Fibroblast of lung (primary cell): ENCODE results near the gene MBLAC1.

ENCODE experiments used
- EZH2 ChIP-seq: IDR thresholded peaks from 2 replicates; pipeline ENCODE4 v1.5.1; 2012; ENCODE audit warnings: low read length, control low read depth, mild to moderate bottlenecking; ENCODE audit errors: missing control alignments
- TF ChIP-seq, protein P1 (sequence below), 2 donors: IDR thresholded peaks in 1 of 2; conservative IDR thresholded peaks in 1 of 2; 1 replicate in 1 of 2; 2 replicates in 1 of 2; pipeline ENCODE4 v1.5.1; 2011 to 2012; ENCODE audit warnings: low read length in 2 of 2, control low read depth in 1 of 2, inconsistent platforms in 1 of 2, low read depth in 1 of 2, mild to moderate bottlenecking in 1 of 2

DNA sequence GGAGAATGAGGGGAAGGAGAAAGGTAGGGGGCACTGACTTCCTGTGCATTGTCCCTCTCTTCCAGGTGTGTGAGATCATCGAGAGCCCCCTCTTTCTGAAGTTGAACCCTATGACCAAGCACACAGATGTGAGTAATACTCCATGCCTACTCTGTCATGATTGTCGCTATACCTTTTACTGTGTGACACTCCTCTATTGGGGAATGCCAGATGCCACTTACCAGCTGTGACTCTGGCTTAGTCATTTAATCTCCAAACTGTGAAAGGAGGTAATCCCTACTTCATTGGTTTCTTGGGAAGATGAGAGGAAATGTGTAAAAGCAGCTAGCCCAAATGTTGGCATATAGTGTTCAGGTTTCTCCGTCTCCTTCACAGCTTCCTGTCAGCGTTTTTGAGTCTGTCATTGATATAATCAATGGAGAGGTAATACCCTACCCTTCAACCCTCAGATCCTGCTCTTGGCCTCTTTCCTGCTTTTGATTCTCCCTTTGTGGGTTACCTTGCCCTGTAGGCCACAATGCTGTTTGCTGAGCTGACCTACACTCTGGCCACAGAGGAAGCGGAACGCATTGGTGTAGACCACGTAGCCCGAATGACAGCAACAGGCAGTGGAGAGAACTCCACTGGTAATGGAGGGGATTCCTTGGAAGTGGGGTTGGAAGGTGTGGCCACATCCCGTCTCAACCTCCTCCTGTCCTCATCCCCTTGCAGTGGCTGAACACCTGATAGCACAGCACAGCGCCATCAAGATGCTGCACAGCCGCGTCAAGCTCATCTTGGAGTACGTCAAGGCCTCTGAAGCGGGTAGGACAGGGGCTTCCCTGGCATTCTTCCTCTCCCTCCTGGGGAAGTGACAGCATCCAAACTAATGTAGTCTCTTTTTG, 36.0 kb upstream of the MBLAC1 start:
- TF ChIP-seq, protein P1, sequence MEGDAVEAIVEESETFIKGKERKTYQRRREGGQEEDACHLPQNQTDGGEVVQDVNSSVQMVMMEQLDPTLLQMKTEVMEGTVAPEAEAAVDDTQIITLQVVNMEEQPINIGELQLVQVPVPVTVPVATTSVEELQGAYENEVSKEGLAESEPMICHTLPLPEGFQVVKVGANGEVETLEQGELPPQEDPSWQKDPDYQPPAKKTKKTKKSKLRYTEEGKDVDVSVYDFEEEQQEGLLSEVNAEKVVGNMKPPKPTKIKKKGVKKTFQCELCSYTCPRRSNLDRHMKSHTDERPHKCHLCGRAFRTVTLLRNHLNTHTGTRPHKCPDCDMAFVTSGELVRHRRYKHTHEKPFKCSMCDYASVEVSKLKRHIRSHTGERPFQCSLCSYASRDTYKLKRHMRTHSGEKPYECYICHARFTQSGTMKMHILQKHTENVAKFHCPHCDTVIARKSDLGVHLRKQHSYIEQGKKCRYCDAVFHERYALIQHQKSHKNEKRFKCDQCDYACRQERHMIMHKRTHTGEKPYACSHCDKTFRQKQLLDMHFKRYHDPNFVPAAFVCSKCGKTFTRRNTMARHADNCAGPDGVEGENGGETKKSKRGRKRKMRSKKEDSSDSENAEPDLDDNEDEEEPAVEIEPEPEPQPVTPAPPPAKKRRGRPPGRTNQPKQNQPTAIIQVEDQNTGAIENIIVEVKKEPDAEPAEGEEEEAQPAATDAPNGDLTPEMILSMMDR (conservative IDR thresholded peaks at IDR 0.05 in 1 of 2, IDR thresholded peaks at IDR 0.05 in 1 of 2; ENCODE audit: low read depth in 1 of 2, low read length in 2 of 2) = no peak
- TF ChIP-seq EZH2 = no peak
